WTC11 (cell line): ENCODE data around the gene HTT-AS.

ENCODE experiments used
- ATF6 ChIP-seq: sonication (generic); formaldehyde crosslinking; IDR thresholded peaks from 2 replicates; pipeline ENCODE4 v1.8.1; 2023; ENCODE audit warnings: mild to moderate bottlenecking, missing genetic modification reagents
- CREM ChIP-seq: sonication (generic); formaldehyde crosslinking; IDR thresholded peaks from 2 replicates; pipeline ENCODE4 v1.8.1; 2022; ENCODE audit warnings: mild to moderate bottlenecking, missing genetic modification reagents, moderate library complexity
- CTCF ChIP-seq: fragments of 200-600 bp; IDR thresholded peaks from 2 replicates; pipeline ENCODE4 v1.8.0; 2022; ENCODE audit warnings: antibody characterized with exemption
- E2F1 ChIP-seq: sonication (generic); formaldehyde crosslinking; IDR thresholded peaks from 2 replicates; pipeline ENCODE4 v1.8.0; 2022; ENCODE audit warnings: mild to moderate bottlenecking, missing genetic modification reagents
- ELF4 ChIP-seq: sonication (generic); formaldehyde crosslinking; IDR thresholded peaks from 2 replicates; pipeline ENCODE4 v1.8.1; 2022; ENCODE audit warnings: low read depth, mild to moderate bottlenecking, moderate library complexity, missing genetic modification reagents
- ESRRA ChIP-seq: sonication (generic); formaldehyde crosslinking; IDR thresholded peaks from 2 replicates; pipeline ENCODE4 v1.8.1; 2022; ENCODE audit warnings: mild to moderate bottlenecking, missing genetic modification reagents, borderline replicate concordance
- NFATC4 ChIP-seq: fragments of 250-450 bp; sonication (Bioruptor Pico); IDR thresholded peaks from 2 replicates; pipeline ENCODE4 v1.9.0; 2021; ENCODE audit warnings: mild to moderate bottlenecking
- NFYB ChIP-seq: sonication (generic); formaldehyde crosslinking; conservative IDR thresholded peaks from 2 replicates; pipeline ENCODE4 v1.8.0; 2022; ENCODE audit warnings: low read depth, missing genetic modification reagents
- NR2C2 ChIP-seq: sonication (generic); formaldehyde crosslinking; IDR thresholded peaks from 2 replicates; pipeline ENCODE4 v1.8.0; 2022; ENCODE audit warnings: mild to moderate bottlenecking, missing genetic modification reagents
- ZBTB21 ChIP-seq: sonication (generic); formaldehyde crosslinking; IDR thresholded peaks from 2 replicates; pipeline ENCODE4 v1.8.1; 2023; ENCODE audit warnings: mild to moderate bottlenecking, missing genetic modification reagents, borderline replicate concordance
- ZNF138 ChIP-seq: sonication (generic); formaldehyde crosslinking; conservative IDR thresholded peaks from 2 replicates; pipeline ENCODE4 v1.8.1; 2022; ENCODE audit warnings: mild to moderate bottlenecking, moderate library complexity, missing genetic modification reagents
- TF ChIP-seq, protein P1 (sequence below): sonication (generic); formaldehyde crosslinking; IDR thresholded peaks from 2 replicates; pipeline ENCODE4 v1.8.0; 2023; ENCODE audit warnings: missing genetic modification reagents
- TF ChIP-seq, protein P2 (sequence below): sonication (generic); formaldehyde crosslinking; IDR thresholded peaks from 2 replicates; pipeline ENCODE4 v1.8.1; 2023; ENCODE audit warnings: mild to moderate bottlenecking, missing genetic modification reagents, borderline replicate concordance

GRCh38 chr4:3059943-3060342 is 14.4 kb downstream of the HTT-AS start:
- TF ChIP-seq, protein P1, sequence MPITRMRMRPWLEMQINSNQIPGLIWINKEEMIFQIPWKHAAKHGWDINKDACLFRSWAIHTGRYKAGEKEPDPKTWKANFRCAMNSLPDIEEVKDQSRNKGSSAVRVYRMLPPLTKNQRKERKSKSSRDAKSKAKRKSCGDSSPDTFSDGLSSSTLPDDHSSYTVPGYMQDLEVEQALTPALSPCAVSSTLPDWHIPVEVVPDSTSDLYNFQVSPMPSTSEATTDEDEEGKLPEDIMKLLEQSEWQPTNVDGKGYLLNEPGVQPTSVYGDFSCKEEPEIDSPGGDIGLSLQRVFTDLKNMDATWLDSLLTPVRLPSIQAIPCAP, result no peak
- TF ChIP-seq NFYB, result no peak
- TF ChIP-seq CREM (CRISPR knock-in tag), result no peak
- no peak for TF ChIP-seq ESRRA (CRISPR knock-in tag)
- TF ChIP-seq NFATC4 (CRISPR knock-in tag), result no peak
- TF ChIP-seq E2F1, result no peak
- TF ChIP-seq CTCF, result no peak
- TF ChIP-seq ZNF138, result no peak
- no peak for TF ChIP-seq ATF6
- no peak for TF ChIP-seq NR2C2 (CRISPR knock-in tag)
- TF ChIP-seq ZBTB21 (CRISPR knock-in tag), result no peak
- no peak for TF ChIP-seq ELF4 (CRISPR knock-in tag)
- TF ChIP-seq, protein P2, sequence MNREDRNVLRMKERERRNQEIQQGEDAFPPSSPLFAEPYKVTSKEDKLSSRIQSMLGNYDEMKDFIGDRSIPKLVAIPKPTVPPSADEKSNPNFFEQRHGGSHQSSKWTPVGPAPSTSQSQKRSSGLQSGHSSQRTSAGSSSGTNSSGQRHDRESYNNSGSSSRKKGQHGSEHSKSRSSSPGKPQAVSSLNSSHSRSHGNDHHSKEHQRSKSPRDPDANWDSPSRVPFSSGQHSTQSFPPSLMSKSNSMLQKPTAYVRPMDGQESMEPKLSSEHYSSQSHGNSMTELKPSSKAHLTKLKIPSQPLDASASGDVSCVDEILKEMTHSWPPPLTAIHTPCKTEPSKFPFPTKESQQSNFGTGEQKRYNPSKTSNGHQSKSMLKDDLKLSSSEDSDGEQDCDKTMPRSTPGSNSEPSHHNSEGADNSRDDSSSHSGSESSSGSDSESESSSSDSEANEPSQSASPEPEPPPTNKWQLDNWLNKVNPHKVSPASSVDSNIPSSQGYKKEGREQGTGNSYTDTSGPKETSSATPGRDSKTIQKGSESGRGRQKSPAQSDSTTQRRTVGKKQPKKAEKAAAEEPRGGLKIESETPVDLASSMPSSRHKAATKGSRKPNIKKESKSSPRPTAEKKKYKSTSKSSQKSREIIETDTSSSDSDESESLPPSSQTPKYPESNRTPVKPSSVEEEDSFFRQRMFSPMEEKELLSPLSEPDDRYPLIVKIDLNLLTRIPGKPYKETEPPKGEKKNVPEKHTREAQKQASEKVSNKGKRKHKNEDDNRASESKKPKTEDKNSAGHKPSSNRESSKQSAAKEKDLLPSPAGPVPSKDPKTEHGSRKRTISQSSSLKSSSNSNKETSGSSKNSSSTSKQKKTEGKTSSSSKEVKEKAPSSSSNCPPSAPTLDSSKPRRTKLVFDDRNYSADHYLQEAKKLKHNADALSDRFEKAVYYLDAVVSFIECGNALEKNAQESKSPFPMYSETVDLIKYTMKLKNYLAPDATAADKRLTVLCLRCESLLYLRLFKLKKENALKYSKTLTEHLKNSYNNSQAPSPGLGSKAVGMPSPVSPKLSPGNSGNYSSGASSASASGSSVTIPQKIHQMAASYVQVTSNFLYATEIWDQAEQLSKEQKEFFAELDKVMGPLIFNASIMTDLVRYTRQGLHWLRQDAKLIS (CRISPR knock-in tag), result no peak
